ENCODE data around the gene CHID1. TPM values are rescaled to one million over a fixed set of nuclear protein-coding genes. Genes with fewer than 3 reads are reported as not detected.

CHID1 gene
- total RNA-seq, 2 experiments from 2014 or later = 69.8 to 72.0 TPM

GRCh38 chr11:940496-941135 lies 30.0 kb upstream of the CHID1 start:
- no peak for TF ChIP-seq CTCF (IDR thresholded peaks at IDR 0.05)
- intact Hi-C loops (cut with micrococcal nuclease) = no loop called here
- H3K36me3 Mint-ChIP-seq (ENCODE audit: low read depth) = peaks cover 7% of the 10 kb centered on the region
- peak overlapping the region; percentile 47 for H3K27ac Mint-ChIP-seq
- ChIA-PET POLR2A (interaction anchor here (0.8 kb wide), 1 partner anchor 13 kb away, joined by 3 read pairs; no protein-coding TSS in a partner anchor), CTCF (interaction anchor here (1.1 kb wide), 2 partner anchors 12 to 111 kb away, joined by 3 read pairs; no protein-coding TSS in a partner anchor)
- H3K4me3 Mint-ChIP-seq = peak overlapping the region; percentile 0
- no peaks in the 10 kb centered on the region for H3K27me3 Mint-ChIP-seq
- no peak for DNase-seq
- H3K9me3 Mint-ChIP-seq = no peaks in the 10 kb centered on the region
- peaks cover 41% of the 10 kb centered on the region for H3K4me1 Mint-ChIP-seq (ENCODE audit: low read depth)
- ATAC-seq = no peak

DNA sequence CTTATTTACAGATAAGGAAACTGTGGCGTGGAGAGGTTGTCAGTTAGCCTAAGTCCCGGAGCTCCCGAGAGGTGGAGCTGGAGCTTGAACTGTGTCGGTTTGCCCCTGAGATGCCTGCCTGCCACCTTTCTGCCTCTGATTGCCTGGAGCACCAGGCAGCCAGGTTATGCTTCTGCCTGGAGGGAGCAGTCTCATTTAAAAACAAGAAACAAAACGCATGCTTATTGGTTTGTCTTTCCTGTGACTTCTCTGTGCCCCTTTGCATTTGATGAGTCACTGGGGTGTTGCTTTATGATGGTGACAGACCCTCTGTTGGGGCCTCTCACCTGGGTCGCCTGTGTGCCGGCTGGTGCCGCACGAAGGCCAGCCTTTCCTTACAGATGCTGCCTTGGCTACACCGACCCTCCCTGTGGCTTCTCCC lies 27.2 kb upstream of the CHID1 start:
- peak; percentile 67 for ATAC-seq
- no peak for TF ChIP-seq CTCF (IDR thresholded peaks at IDR 0.05)
- Mint-ChIP-seq H3K27ac (peak overlapping the region; percentile 35), H3K27me3 (no peaks in the 10 kb centered on the region), H3K36me3 (ENCODE audit: low read depth) (no peaks in the 10 kb centered on the region), H3K9me3 (no peaks in the 10 kb centered on the region), H3K4me1 (ENCODE audit: low read depth) (peaks cover 56% of the 10 kb centered on the region), H3K4me3 (no peak overlapping the region)
- intact Hi-C loops (cut with micrococcal nuclease) = no loop called here
- CTCF ChIA-PET = no interaction called here
- DNase-seq = peak; percentile 27
- POLR2A ChIA-PET = interaction anchor here (1.5 to 2.1 kb wide), 2 partner anchors 9 kb away, joined by 3 to 7 read pairs; no protein-coding TSS in a partner anchor

- CTCF ChIA-PET = no interaction called here
- POLR2A ChIA-PET = no interaction called here
- H3K4me1 Mint-ChIP-seq (ENCODE audit: low read depth) = peaks cover 58% of the 10 kb centered on the region
- TF ChIP-seq CTCF (IDR thresholded peaks at IDR 0.05) = no peak
- ATAC-seq = no peak
- H3K4me3 Mint-ChIP-seq = no peak overlapping the region
- H3K9me3 Mint-ChIP-seq = no peaks in the 10 kb centered on the region
- DNase-seq = no peak
- H3K36me3 Mint-ChIP-seq (ENCODE audit: low read depth) = peaks cover 3% of the 10 kb centered on the region
- no peak overlapping the region for H3K27ac Mint-ChIP-seq
- H3K27me3 Mint-ChIP-seq = no peaks in the 10 kb centered on the region
- intact Hi-C loops (cut with micrococcal nuclease) = no loop called here
These were observed 25.6 kb upstream of the CHID1 start for GRCh38 chr11:936199-936598.

DNA sequence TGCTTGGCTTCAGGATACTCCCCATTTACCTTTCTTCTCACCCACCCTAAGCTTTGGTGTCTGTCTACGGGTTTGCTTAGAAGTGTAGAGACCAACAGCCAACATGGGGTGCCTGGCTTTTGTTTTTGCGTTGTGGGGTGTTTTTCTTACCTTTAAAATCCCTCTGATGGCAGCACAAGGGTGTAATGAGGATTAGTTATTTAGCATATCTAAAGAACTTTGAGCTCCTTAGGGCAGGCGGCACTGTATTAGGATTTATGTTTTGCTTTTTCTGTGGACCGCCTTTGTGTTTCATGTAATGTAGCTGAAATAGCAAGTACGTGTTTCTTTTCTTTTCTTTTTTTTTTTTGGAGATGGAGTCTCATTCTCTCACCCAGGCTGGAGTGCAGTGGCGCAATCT lies 23.9 kb upstream of the CHID1 start:
- ChIA-PET CTCF (no interaction called here), POLR2A (no interaction called here)
- Mint-ChIP-seq H3K27me3 (no peaks in the 10 kb centered on the region), H3K36me3 (ENCODE audit: low read depth) (peaks cover 3% of the 10 kb centered on the region), H3K4me3 (no peak overlapping the region), H3K4me1 (ENCODE audit: low read depth) (peaks cover 51% of the 10 kb centered on the region), H3K9me3 (no peaks in the 10 kb centered on the region), H3K27ac (no peak overlapping the region)
- TF ChIP-seq CTCF (IDR thresholded peaks at IDR 0.05) = no peak
- DNase-seq (no peak), ATAC-seq (no peak)
- intact Hi-C loops (cut with micrococcal nuclease) = no loop called here

DNA sequence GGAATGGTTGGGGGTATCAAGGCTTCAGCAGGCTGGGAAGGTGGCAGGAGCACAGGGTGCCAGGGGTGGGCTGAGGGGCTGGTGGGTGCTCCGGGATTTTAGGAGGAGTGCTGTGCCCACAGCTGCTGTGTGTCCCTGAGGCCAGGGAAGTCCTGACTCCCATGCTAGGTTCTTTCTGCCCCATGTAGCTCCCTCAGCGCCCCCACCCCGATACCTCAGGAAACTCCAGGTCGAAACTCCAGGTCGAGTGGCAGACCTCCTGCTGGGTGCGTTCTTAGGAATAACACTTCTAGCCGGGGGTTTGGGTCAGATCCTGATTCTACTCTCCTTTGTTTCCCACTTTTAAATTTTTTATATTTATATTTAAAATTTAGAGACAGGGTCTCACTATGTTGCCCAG lies 23.3 kb upstream of the CHID1 start:
- intact Hi-C loops (cut with micrococcal nuclease) = no loop called here
- Mint-ChIP-seq H3K4me1 (ENCODE audit: low read depth) (peaks cover 50% of the 10 kb centered on the region), H3K4me3 (no peak overlapping the region), H3K9me3 (no peaks in the 10 kb centered on the region), H3K27ac (peak overlapping the region; percentile 14), H3K27me3 (no peaks in the 10 kb centered on the region), H3K36me3 (ENCODE audit: low read depth) (peaks cover 3% of the 10 kb centered on the region)
- DNase-seq (no peak), ATAC-seq (no peak)
- POLR2A ChIA-PET = interaction anchor here (1.0 kb wide), 1 partner anchor 9 kb away, joined by 4 read pairs; no protein-coding TSS in a partner anchor
- CTCF ChIA-PET = no interaction called here
- no peak for TF ChIP-seq CTCF (IDR thresholded peaks at IDR 0.05)

Data from activated CD8-positive, alpha-beta T cell treated with anti-CD3 and anti-CD28 coated beads for 36 hours (primary cell).